H1 (cell line): Measurements from ENCODE around the gene ATP9B. TPM values are rescaled to one million over a fixed set of nuclear protein-coding genes. Genes with fewer than 3 reads are reported as not detected.

Experiments used
- CTCF ChIA-PET: fragments of 300-600 bp; sonication (Branson Sonifier 250); formaldehyde crosslinking; loops from one replicate; lab custom pipeline; 2021; ENCODE audit not compliant: partially characterized antibody; lab: Charles Lee
- POLR2A ChIA-PET: fragments of 300-600 bp; sonication (Branson Sonifier 250); formaldehyde crosslinking; loops from one replicate; lab custom pipeline; 2021; ENCODE audit warnings: inconsistent platforms; ENCODE audit not compliant: partially characterized antibody; lab: Charles Lee
- DNase-seq, 2 experiments: peaks; one replicate each; pipeline versions ENCODE4 v3.0.0 to v3.0.0-alpha.2; 2010 to 2022; ENCODE audit warnings: low spot score in 2 of 2, low read depth in 1 of 2, mixed read lengths in 1 of 2
- FAIRE-seq: peaks from 2 replicates; lab custom pipeline; 2011; peaks lifted over from hg19 to GRCh38; lab: Jason Lieb, UNC
- H2AFZ ChIP-seq: 2 replicates; pipeline ENCODE4 v1.8.1; 2012; ENCODE audit warnings: low read length, inconsistent platforms
- H2AK5ac ChIP-seq: 2 replicates; pipeline ENCODE4 v1.6.1; 2013; ENCODE audit warnings: low read depth, low read length
- H2BK120ac ChIP-seq: replicated peaks from 2 replicates; pipeline ENCODE3; 2013; ENCODE audit warnings: low read depth, low read length, inconsistent platforms
- H2BK12ac ChIP-seq: 2 replicates; pipeline ENCODE4 v1.6.1; 2013; ENCODE audit warnings: low read depth, low read length
- H2BK15ac ChIP-seq: 2 replicates; pipeline ENCODE4 v1.6.1; 2013; ENCODE audit warnings: low read length
- H2BK20ac ChIP-seq: 2 replicates; pipeline ENCODE4 v1.6.1; 2013; ENCODE audit warnings: low read length
- H2BK5ac ChIP-seq: 2 replicates; pipeline ENCODE4 v1.6.1; 2013; ENCODE audit warnings: low read depth, low read length
- H3K14ac ChIP-seq: 2 replicates; pipeline ENCODE4 v1.6.1; 2013; ENCODE audit warnings: inconsistent platforms; ENCODE audit not compliant: insufficient read length
- H3K18ac ChIP-seq: 2 replicates; pipeline ENCODE4 v1.6.1; 2013; ENCODE audit warnings: low read length; ENCODE audit errors: extremely low read depth
- H3K23ac ChIP-seq: 2 replicates; pipeline ENCODE4 v1.6.1; 2013; ENCODE audit warnings: inconsistent platforms; ENCODE audit not compliant: insufficient read length
- H3K23me2 ChIP-seq: 2 replicates; pipeline ENCODE4 v1.6.1; 2013; ENCODE audit warnings: low read depth, low read length
- H3K27ac ChIP-seq: 2 replicates; pipeline ENCODE4 v1.6.1; 2011; ENCODE audit warnings: low read depth, low read length, inconsistent platforms
- H3K27me3 ChIP-seq, 4 experiments: replicated peaks in 1 of 4; 1 replicate in 1 of 4; 2 replicates in 3 of 4; pipeline versions ENCODE4 v1.6.1 to v1.8.1; 2011 to 2013; ENCODE audit warnings: low read length in 3 of 4, mild to moderate bottlenecking in 3 of 4, inconsistent platforms in 2 of 4, mixed read lengths in 2 of 4, moderate library complexity in 1 of 4; ENCODE audit not compliant: control insufficient read depth in 3 of 4, insufficient read depth in 3 of 4; ENCODE audit errors: extremely low read depth in 1 of 4
- H3K36me3 ChIP-seq, 4 experiments: 2 replicates each; pipeline versions ENCODE4 v1.6.1 to v1.8.1; 2011 to 2013; ENCODE audit warnings: mild to moderate bottlenecking in 4 of 4, low read length in 3 of 4, moderate library complexity in 2 of 4, control low read depth in 1 of 4, inconsistent platforms in 1 of 4; ENCODE audit not compliant: insufficient read depth in 4 of 4, control insufficient read depth in 2 of 4
- H3K4ac ChIP-seq: replicated peaks from 2 replicates; pipeline ENCODE3; 2013; ENCODE audit warnings: low read length, low read depth, mixed read lengths, inconsistent platforms; ENCODE audit not compliant: insufficient read length
- H3K4me1 ChIP-seq, 4 experiments: replicated peaks in 1 of 4; 1 replicate in 1 of 4; 2 replicates in 3 of 4; pipeline versions ENCODE4 v1.6.1 to v1.8.1; 2011 to 2013; ENCODE audit warnings: low read length in 3 of 4, inconsistent platforms in 2 of 4, mixed read lengths in 1 of 4; ENCODE audit not compliant: insufficient read depth in 4 of 4, control insufficient read depth in 3 of 4
- H3K4me2 ChIP-seq, 2 experiments: 2 replicates each; pipeline versions ENCODE4 v1.6.1 to v1.8.1; 2011 to 2013; ENCODE audit warnings: low read depth in 2 of 2, low read length in 2 of 2, control low read depth in 1 of 2, inconsistent platforms in 1 of 2, mild to moderate bottlenecking in 1 of 2; ENCODE audit not compliant: insufficient read depth in 1 of 2
- H3K4me3 ChIP-seq, 4 experiments: fragments of 200-600, 300-600 bp in 1 of 4; sonication (generic), shearing (Covaris generic), sonication (Bioruptor Twin) in 1 of 4; 2 replicates each; pipeline versions ENCODE4 v1.5.1 to v1.8.1; 2011 to 2016; ENCODE audit warnings: low read length in 4 of 4, low read depth in 3 of 4, control low read depth in 2 of 4, inconsistent platforms in 2 of 4, mild to moderate bottlenecking in 2 of 4, mixed read lengths in 1 of 4, moderate library complexity in 1 of 4; ENCODE audit not compliant: insufficient read depth in 2 of 4; ENCODE audit errors: extremely low read depth in 1 of 4
- H3K56ac ChIP-seq: replicated peaks from 2 replicates; pipeline ENCODE3; 2013; ENCODE audit warnings: low read depth, mild to moderate bottlenecking, mixed read lengths, low read length, inconsistent platforms; ENCODE audit not compliant: insufficient read length
- H3K79me1 ChIP-seq: 2 replicates; pipeline ENCODE4 v1.6.1; 2013; ENCODE audit warnings: low read depth, low read length, control low read depth
- H3K79me2 ChIP-seq, 2 experiments: 2 replicates each; pipeline versions ENCODE4 v1.6.1 to v1.8.1; 2012 to 2013; ENCODE audit warnings: low read length in 2 of 2, mild to moderate bottlenecking in 2 of 2, inconsistent platforms in 1 of 2; ENCODE audit not compliant: insufficient read depth in 2 of 2, control insufficient read depth in 1 of 2
- H3K9ac ChIP-seq, 4 experiments: replicated peaks in 1 of 4; 1 replicate in 1 of 4; 2 replicates in 3 of 4; pipeline versions ENCODE4 v1.6.1 to v1.8.1; 2011 to 2013; ENCODE audit warnings: low read depth in 3 of 4, low read length in 3 of 4, control low read depth in 2 of 4, mild to moderate bottlenecking in 2 of 4, moderate library complexity in 2 of 4, inconsistent platforms in 1 of 4; ENCODE audit errors: extremely low read depth in 1 of 4
- H3K9me3 ChIP-seq, 2 experiments: 2 replicates each; pipeline versions ENCODE4 v1.6.1 to v1.8.1; 2012 to 2013; ENCODE audit warnings: mild to moderate bottlenecking in 2 of 2, moderate library complexity in 2 of 2, control low read depth in 1 of 2, inconsistent platforms in 1 of 2, low read depth in 1 of 2, low read length in 1 of 2, mixed read lengths in 1 of 2; ENCODE audit not compliant: insufficient read depth in 2 of 2
- H4K20me1 ChIP-seq, 2 experiments: replicated peaks in 1 of 2; 2 replicates each; pipeline versions ENCODE3 to v1.8.1; 2011 to 2013; ENCODE audit warnings: inconsistent platforms in 2 of 2, low read length in 2 of 2, mild to moderate bottlenecking in 1 of 2; ENCODE audit not compliant: insufficient read depth in 2 of 2, control insufficient read depth in 1 of 2
- H4K5ac ChIP-seq: 2 replicates; pipeline ENCODE4 v1.6.1; 2013; ENCODE audit warnings: low read length, low read depth, mixed read lengths, inconsistent platforms; ENCODE audit not compliant: insufficient read length
- H4K8ac ChIP-seq: 2 replicates; pipeline ENCODE4 v1.8.0; 2013; ENCODE audit warnings: mild to moderate bottlenecking, moderate library complexity, low read length, inconsistent platforms; ENCODE audit not compliant: insufficient read depth; ENCODE audit errors: extremely low read depth
- H4K91ac ChIP-seq: replicated peaks from 2 replicates; pipeline ENCODE3; 2013; ENCODE audit warnings: low read length, mixed read lengths, inconsistent platforms; ENCODE audit not compliant: insufficient read length
- SP4 ChIP-seq: IDR thresholded peaks from 2 replicates; pipeline ENCODE4 v1.6.1; 2012; ENCODE audit warnings: low read length, inconsistent platforms
- YY1 ChIP-seq: IDR thresholded peaks from 2 replicates; pipeline ENCODE4 v1.6.1; 2011; ENCODE audit warnings: low read depth, mild to moderate bottlenecking, low read length
- WGBS, 2 experiments: shearing (Covaris generic) in 1 of 2; methylation state at CpG; one replicate each; pipeline versions ENCODE4 v1.1.6 to v1.1.7; 2013 to 2015; ENCODE audit warnings: low lambda C conversion rate in 2 of 2, mixed read lengths in 2 of 2, inconsistent platforms in 1 of 2, low coverage in 1 of 2, missing lambda C conversion rate in 1 of 2; ENCODE audit not compliant: insufficient replicate concordance in 2 of 2, insufficient coverage in 1 of 2, insufficient read length in 1 of 2; ENCODE audit errors: extremely low coverage in 1 of 2, missing lambda C conversion rate in 1 of 2; 5-methylcytosine and 5-hydroxymethylcytosine counted together
- polyA plus RNA-seq, 7 experiments: library from polyadenylated mRNA; depleted of rRNA in 3 of 7; stranded (reverse) in 5 of 7; unstranded in 2 of 7; fragments of >200 nt in 5 of 7; fragments of 200-250 nt in 2 of 7; gene quantifications; 1 replicate in 5 of 7; 2 replicates in 1 of 7; 4 replicates in 1 of 7; pipeline versions ENCODE4 v1.2.1 to v1.2.3, GENCODE V29; 2011 to 2013; ENCODE audit warnings: missing spikeins in 2 of 7, mixed read lengths in 2 of 7
- total RNA-seq: library from RNA; stranded (reverse); fragmentation: NEBNext Ultra II Directional; extraction: Animal tissue kit (Norgen Biotek cat#: 25700); gene quantifications from 2 replicates; pipeline ENCODE4 v1.2.1, GENCODE V29; 2021

Gene ATP9B
- total and polyA plus RNA-seq, 2 of the 8 experiments (the other 6 are each of a cell fraction or from before 2014, with no cell fraction given), result 15.1 to 21.7 TPM

DNA sequence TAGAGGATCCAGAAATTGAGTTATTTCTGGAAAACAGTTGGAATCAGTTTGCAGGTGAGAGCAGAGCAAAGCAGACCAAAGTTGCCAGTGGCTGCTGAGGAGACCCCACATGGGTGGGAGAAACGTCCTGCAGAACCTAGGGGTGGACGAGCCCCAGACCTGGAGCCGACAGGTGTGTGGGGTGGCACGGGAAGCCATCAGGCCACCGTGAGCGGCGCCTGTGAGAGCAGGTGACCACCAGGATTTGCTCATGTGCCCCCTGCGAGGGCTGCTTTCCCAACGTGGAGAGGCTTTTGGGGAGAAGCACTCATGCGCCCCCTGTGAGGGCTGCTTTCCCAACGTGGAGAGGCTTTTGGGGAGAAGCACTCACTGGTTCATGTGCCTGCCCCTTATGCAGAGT lies 209.7 kb downstream of the ATP9B start:
- H3K9me3 ChIP-seq, result no peaks in the 10 kb centered on the region
- H2BK5ac ChIP-seq, result no peak overlapping the region
- no peak overlapping the region for H2AFZ ChIP-seq
- DNase-seq (no peak), FAIRE-seq (no peak)
- no peak overlapping the region for H3K23ac ChIP-seq
- H2AK5ac ChIP-seq, result no peak overlapping the region
- no peaks in the 10 kb centered on the region; a peak in 1 of 8 replicates for H3K36me3 ChIP-seq
- no peak overlapping the region for H3K56ac ChIP-seq
- H4K5ac ChIP-seq, result no peak overlapping the region
- ChIA-PET POLR2A (no interaction called here), CTCF (no interaction called here)
- TF ChIP-seq SP4 (no peak), YY1 (no peak)
- no peak overlapping the region for H2BK120ac ChIP-seq
- H4K20me1 ChIP-seq, result peaks cover 0 to 4% of the 10 kb centered on the region in 2 experiments
- H2BK20ac ChIP-seq, result no peak overlapping the region
- H3K18ac ChIP-seq, result no peak overlapping the region
- no peak overlapping the region for H2BK15ac ChIP-seq
- no peak overlapping the region for H4K91ac ChIP-seq
- no peak overlapping the region for H2BK12ac ChIP-seq
- H3K9ac ChIP-seq, result no peak overlapping the region
- no peaks in the 10 kb centered on the region for H3K79me2 ChIP-seq
- WGBS, 2 experiments, result 84% methylated on average over 11 of the region's 11 CpGs; no CpG with 5 or more reads in 1 of the 2 experiments
- H3K23me2 ChIP-seq, result no peaks in the 10 kb centered on the region
- H3K27me3 ChIP-seq, result no peaks in the 10 kb centered on the region
- no peak overlapping the region for H4K8ac ChIP-seq
- no peak overlapping the region for H3K4ac ChIP-seq
- no peak overlapping the region for H3K14ac ChIP-seq
- no peak overlapping the region for H3K4me3 ChIP-seq
- H3K79me1 ChIP-seq, result no peaks in the 10 kb centered on the region
- H3K4me1 ChIP-seq, result peaks cover 2 to 10% (median 4%) of the 10 kb centered on the region in 4 experiments; a peak in 4 of 7 replicates
- no peak overlapping the region for H3K4me2 ChIP-seq
- no peak overlapping the region for H3K27ac ChIP-seq
